ENCODE measurements around the gene FMN1.
A peak's percentile ranks its signal among the peaks of the same experiment; 100 is the strongest.
"Not testable (repeated sequence)": the region's sequence is repeated elsewhere in the genome, so short reads cannot be mapped to it uniquely, and the experiment has no call there.

FMN1 gene

GRCh38 chr15:32873284-32874114, 321.0 kb downstream of the FMN1 start:
- DNase-seq: no peak

DNA sequence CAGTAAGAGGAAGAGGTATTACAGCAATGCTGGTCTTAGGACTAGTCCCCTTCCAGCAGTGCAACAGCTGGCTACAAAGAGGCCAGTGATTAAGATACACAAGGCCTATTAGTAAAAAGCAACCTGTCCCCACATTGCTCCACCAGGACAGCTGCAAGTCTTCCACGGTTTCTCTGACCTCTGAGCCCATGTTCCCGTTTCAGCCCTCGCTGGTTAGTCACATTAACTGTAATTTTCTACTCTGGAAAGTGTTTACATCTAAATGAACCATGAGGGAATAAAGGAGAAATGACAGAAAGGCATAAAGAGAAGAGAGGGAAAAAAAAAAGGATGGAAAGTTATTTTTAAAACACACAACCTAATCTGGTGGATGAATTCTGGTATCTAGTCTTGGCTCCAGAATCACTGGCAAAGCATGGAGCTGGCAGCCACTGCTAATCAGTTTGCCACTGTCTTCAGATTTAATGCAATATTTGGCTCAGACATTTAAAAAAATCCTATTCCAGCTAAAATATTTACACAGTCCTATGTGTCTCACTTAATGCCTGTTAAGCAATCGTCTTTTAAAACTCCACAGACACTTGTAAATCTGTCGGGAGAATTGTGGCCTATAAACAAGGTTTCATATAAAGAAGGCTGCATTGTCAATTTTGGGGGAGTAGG, 321.8 kb downstream of the FMN1 start:
- DNase-seq: peak; percentile 68

DNA sequence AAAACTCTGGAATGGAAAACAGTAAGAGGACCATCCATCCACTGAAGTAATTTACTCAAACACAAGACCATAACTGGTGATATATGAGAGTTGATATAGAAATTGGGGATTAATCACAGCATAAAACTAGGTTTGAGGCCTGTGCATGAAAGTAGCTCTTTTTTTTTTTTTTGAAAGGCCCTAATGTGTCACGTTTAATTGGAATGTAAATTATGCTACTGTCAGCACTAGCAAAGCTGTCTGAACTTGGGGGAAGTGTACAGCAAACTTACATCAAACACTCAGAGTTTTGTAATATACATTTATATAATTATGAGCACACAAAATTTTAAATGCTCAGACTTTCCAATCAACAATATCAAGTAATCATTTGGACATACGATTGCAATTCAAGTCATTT, 322.6 kb downstream of the FMN1 start:
- no peak for DNase-seq

GRCh38 chr15:32870240-32871033, 324.1 kb downstream of the FMN1 start:
- DNase-seq: peak; percentile 6

GRCh38 chr15:32869776-32870175, 324.7 kb downstream of the FMN1 start:
- peak; percentile 65 for DNase-seq

GRCh38 chr15:32867313-32867626, 327.2 kb downstream of the FMN1 start:
- DNase-seq: peak; percentile 72

GRCh38 chr15:32866454-32867312, 327.8 kb downstream of the FMN1 start:
- peak; percentile 95 for DNase-seq

- DNase-seq: no peak
Measured at GRCh38 chr15:32864841-32865240, 329.7 kb downstream of the FMN1 start.

- DNase-seq: no peak
Measured at GRCh38 chr15:32864051-32864450, 330.5 kb downstream of the FMN1 start.

DNA sequence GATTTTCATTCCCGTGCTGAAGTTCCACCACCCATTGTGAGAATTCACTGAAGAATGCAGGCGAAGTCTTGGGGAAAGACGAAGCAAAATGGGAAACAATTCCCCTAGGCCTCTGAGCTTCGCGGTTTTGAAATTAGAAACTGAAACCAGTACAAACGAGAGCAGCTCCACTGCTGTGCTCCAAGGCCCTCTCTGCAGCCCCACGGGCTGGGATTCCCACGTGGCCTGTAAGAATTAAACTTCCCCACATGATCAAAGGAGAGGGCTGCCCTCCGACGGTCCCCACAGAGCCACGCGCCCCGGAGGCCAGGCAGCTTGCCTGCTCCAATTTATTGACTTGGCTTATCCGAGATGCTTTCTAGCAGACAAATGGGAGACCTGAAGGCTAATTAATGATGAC, 332.8 kb downstream of the FMN1 start:
- peak; percentile 80 for DNase-seq

DNA sequence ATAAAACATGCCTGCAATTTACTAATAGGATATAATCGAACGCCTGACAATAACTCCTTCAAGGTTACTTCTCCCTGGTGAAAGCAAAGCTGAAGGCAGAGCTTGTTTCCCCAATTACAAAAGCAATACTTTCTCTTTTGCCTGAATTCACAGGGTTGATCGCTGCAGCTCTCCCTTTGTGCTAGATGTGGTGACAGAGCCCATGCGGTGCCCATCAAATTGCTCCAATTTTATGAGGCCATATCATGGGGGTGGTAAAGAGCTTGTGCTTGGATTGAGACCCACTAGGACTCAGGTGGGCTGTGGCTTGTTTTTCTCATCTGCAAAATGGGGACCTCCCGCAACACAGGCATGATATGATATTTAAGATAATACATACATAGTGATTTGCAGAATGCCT, 333.3 kb downstream of the FMN1 start:
- no peak for DNase-seq

GRCh38 chr15:32859996-32860395, 334.5 kb downstream of the FMN1 start:
- no peak for DNase-seq

- no peak for DNase-seq
Measured at GRCh38 chr15:32859251-32859650, 335.3 kb downstream of the FMN1 start.

- DNase-seq: no peak
Measured at GRCh38 chr15:32857732-32858131, 336.8 kb downstream of the FMN1 start.

- DNase-seq: no peak
Measured at GRCh38 chr15:32856753-32857152, 337.8 kb downstream of the FMN1 start.

DNA sequence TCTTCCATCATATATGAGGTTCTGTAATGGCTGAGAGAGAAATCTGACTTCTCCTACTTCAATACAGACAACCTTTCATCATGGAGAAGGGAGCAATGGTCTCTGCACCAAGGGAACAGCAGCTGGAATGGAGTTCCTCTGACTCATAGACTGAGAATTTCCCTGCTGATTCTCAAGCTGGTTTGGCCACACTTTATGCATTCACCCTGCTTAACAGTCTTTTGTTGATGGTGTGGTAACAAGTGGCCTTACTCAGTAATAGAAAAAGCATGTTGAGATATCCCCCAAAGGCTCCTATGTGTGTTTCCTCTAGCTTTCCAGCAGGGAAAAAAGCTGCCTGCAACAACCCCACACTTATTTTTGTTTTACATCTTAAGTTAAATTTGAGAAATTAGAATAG, 338.6 kb downstream of the FMN1 start:
- DNase-seq: no peak

DNA sequence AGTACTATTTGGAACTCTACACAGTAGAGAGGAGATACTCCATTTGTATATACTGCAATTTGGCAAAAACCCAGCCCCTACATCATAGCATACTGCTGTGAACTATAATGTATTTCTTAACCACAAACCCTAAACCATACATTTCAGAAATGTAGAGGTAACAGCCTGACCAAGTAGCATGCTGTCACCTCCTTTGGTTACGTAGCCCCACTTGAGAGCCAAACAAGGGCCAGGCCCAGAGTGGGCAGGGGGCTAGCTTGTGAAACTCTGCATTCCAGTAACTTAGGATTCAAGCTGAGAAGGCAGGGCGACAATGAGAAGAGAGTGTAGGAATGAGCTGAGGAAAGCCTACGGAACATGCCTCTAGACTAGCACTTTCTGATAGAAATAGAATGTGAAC, 340.9 kb downstream of the FMN1 start:
- no peak for DNase-seq

GRCh38 chr15:32852771-32853170, 341.7 kb downstream of the FMN1 start:
- no peak for DNase-seq

DNA sequence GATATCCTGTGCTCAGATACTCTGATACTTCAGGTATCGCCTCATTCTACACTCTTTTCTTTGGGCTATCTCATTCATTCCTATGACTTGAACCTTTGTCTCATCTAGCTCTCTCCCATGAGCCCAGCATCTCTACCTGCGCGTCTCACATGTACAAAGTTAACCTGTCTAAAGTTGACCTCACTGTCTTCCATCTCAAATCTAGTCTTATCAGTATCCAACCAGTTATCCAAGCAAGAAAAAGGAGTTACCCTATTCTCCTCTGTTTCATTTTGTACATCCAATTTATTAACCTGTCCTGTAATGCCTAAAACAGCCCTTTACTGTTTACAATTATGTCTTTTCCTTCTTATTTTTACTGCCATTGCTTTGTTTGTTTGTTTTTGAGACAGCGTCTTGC, 342.5 kb downstream of the FMN1 start:
- DNase-seq: no peak

DNA sequence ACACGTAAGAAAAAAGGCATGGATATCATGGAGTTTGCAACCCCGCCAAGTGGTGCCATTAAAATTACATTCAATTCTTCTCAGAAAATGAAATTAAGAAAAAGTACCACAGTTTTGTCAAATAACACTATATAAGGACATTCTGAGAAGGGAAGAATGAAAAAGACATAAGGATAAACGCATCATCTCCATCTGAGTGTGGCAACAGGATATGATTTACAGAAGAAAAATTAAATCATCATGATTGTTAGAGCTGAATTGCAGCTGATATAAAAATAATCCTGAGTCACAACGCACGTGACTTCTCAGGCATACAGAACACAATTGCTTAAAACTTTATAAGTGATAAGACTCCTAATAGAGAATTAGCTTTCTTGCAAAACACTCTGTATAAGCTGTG, 342.9 kb downstream of the FMN1 start:
- DNase-seq: no peak

DNA sequence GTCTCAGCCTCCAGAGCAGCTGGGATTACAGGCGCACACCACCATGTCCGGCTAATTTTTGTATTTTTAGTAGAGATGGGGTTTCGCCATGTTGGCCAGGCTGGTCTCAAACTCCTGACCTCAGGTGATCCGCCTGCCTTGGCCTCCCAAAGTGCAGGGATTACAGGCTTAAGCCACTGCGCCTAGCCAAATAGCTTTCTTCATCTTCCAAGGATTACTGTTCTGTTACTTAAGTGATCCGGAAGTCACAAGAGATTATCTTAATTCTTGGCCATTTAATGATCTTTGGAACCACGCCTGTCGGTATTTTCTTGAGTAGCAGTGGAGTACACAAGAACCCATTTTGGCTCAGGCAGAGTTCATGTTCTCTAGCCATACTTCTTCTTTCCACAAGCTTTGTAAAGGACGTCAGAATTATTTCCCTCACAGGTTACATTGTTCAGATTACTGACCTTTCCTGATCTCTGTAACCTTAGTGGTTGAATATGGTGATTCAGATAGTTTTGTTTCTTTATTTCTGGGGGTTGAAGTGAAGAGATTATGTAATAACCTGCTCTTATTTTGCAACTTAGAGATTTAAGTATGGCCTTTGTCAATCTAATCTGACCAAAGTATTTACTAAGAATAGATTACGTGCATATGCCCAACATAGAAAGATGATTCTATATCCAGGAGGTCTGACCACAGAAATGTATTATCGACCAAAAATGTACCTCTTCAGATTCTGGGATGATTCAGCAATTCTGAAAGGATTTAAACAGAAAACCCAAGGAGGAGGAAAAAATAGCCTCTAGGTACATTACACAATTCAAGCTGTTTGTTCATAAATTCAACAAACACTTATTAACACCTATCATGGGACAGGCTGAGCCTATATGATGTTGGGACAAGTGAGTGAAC, 344.5 kb downstream of the FMN1 start:
- DNase-seq: peak; percentile 96

DNA sequence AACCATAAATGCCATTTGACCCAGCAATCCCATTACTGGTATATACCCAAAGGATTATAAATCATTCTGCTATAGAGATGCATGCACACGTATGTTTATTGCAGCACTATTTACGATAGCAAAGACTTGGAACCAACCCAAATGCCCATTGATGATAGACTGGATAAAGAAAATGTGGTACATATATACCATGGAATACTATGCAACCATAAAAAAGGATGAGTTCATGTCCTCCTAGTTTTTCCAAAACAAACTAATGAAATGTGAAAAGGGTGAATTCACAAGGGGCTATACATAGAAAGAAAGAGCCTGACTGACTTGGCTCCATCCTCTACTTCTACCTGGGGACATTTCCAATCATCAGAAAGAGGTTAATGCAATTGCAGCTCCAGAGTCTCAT, 347.8 kb downstream of the FMN1 start:
- not testable (repeated sequence) for DNase-seq

All from MV-4-11 (cell line).